ENCODE data around the gene OPCML. TPM values are rescaled to one million over a fixed set of nuclear protein-coding genes. Genes with fewer than 3 reads are reported as not detected.

Gene OPCML
- total RNA-seq, 1 experiment from 2014 or later, result 0.94 TPM

- Mint-ChIP-seq H3K4me1 (peaks cover 50 to 53% of the 10 kb centered on the region in 2 experiments), H3K36me3 (ENCODE audit: insufficient read depth in 1 of 3, low read depth in 3 of 3) (0 out of 7 replicates have a peak, but pooled peaks cover 0 to 3% (median 0%) of the 10 kb centered on the region in 3 experiments), H3K9me3 (no peaks in the 10 kb centered on the region), H3K4me3 (no peak overlapping the region), H3K27me3 (ENCODE audit: low read depth) (no peaks in the 10 kb centered on the region), H3K27ac (no peak overlapping the region)
- no peaks in the 10 kb centered on the region for H3K27me3 ChIP-seq (ENCODE audit: insufficient read depth, low read length)
- no peak overlapping the region for H3T11ph ChIP-seq (ENCODE audit: low read length)
- no peak overlapping the region for H3K27ac ChIP-seq (ENCODE audit: insufficient read length, low read depth, low read length)
- H2AK5ac ChIP-seq (ENCODE audit: insufficient read length, low read length), result no peak overlapping the region
- no peak overlapping the region for H3K18ac ChIP-seq (ENCODE audit: insufficient read length, low read depth, low read length)
- no peak overlapping the region for H3K14ac ChIP-seq (ENCODE audit: insufficient read depth, low read length)
- peaks cover 3% of the 10 kb centered on the region for H3K23me2 ChIP-seq (ENCODE audit: insufficient read length, low read depth, low read length, poor library complexity, severe bottlenecking)
- H2BK20ac ChIP-seq (ENCODE audit: low read depth, low read length, poor library complexity, severe bottlenecking), result no peak overlapping the region
- no peaks in the 10 kb centered on the region for H3K79me1 ChIP-seq (ENCODE audit: insufficient read depth, low read depth, low read length, poor library complexity, severe bottlenecking)
- H4K20me1 ChIP-seq (ENCODE audit: control insufficient read depth, insufficient read depth, insufficient read length), result no peaks in the 10 kb centered on the region
- no peak overlapping the region for H4K8ac ChIP-seq (replicated peaks; ENCODE audit: insufficient read length, low read depth, low read length)
- H4K5ac ChIP-seq (ENCODE audit: insufficient read length, low read depth, low read length), result no peak overlapping the region
- H3K79me2 ChIP-seq (ENCODE audit: insufficient read depth, low read length), result no peaks in the 10 kb centered on the region
- whole genome bisulfite sequencing (ENCODE audit: extremely low coverage, insufficient read length, low lambda C conversion rate), result no CpG with 5 or more reads among the region's 5 CpGs
- H3K4ac ChIP-seq (ENCODE audit: low read depth, low read length), result no peak overlapping the region
- no peak for DNase-seq
- H3K4me2 ChIP-seq (ENCODE audit: insufficient read depth, insufficient read length, low read length), result no peak overlapping the region
- no peak overlapping the region for H3K23ac ChIP-seq (ENCODE audit: insufficient read length, low read depth, low read length)
- peaks cover 2% of the 10 kb centered on the region; the same call in 1 of the 2 replicates for H3K4me1 ChIP-seq (ENCODE audit: insufficient read depth, low read length)
- no peak overlapping the region for H2BK5ac ChIP-seq (ENCODE audit: insufficient read length, low read length)
- H2BK12ac ChIP-seq (ENCODE audit: insufficient read length, low read depth, low read length), result no peak overlapping the region
- H2BK120ac ChIP-seq (ENCODE audit: low read depth, low read length, poor library complexity, severe bottlenecking), result no peak overlapping the region
- TF ChIP-seq CTCF (conservative IDR thresholded peaks at IDR 0.05), result no peak
- H3K9ac ChIP-seq (ENCODE audit: extremely low read depth, insufficient read length, low read length), result no peak overlapping the region
- no peak overlapping the region for H2BK15ac ChIP-seq (ENCODE audit: low read depth, low read length)
- H4K91ac ChIP-seq (ENCODE audit: insufficient read length, low read depth, low read length), result no peak overlapping the region
- no peaks in the 10 kb centered on the region for H3K9me3 ChIP-seq (ENCODE audit: control insufficient read depth, low read depth, low read length)
- H2AFZ ChIP-seq (ENCODE audit: low read length), result no peak overlapping the region
- no peak overlapping the region for H3K56ac ChIP-seq (ENCODE audit: insufficient read length, low read depth, low read length)
Observed at GRCh38 chr11:132455044-132455443, 1077.3 kb downstream of the OPCML start.

Data from H9 (cell line).